HG03103 (cell line): ENCODE results near the gene LYRM1.
"Not testable (repeated sequence)": the region's sequence is repeated elsewhere in the genome, so short reads cannot be mapped to it uniquely, and the experiment has no call there.

Source experiments
- ATAC-seq: cut with Tn5 transposase; IDR thresholded peaks from one replicate; pipeline ENCODE4 v1.9.1; 2021; ENCODE audit warnings: low read depth; ENCODE audit not compliant: unreplicated experiment

The LYRM1 gene

GRCh38 chr16:20969386-20969785 is 68.8 kb downstream of the LYRM1 start:
- ATAC-seq, result no peak

- no peak for ATAC-seq
These were observed 70.8 kb downstream of the LYRM1 start for GRCh38 chr16:20971401-20971800.

DNA sequence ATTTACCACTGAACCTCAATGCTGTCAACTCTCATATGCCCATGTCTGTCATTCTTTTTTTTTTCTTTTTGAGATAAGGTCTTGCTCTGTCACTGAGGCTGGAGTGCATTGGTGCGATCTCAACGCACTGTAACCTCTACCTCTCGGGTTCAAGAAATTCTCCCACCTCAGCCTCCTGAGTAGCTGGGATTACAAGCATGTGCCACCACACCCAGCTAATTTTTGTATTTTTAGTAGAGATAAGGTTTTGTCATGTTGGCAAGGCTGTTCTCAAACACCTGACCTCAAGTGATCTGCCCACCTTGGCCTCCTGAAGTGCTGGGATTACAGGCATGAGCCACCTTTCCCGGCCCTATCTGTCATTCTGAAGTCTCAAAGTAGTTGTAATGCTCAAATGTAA is 72.6 kb downstream of the LYRM1 start:
- not testable (repeated sequence) for ATAC-seq
